GM21515 (cell line): ENCODE results near the gene LAMB2.

ENCODE experiments used
- ATAC-seq: cut with Tn5 transposase; IDR thresholded peaks from one replicate; pipeline ENCODE4 v1.9.1; 2021; ENCODE audit not compliant: unreplicated experiment

The LAMB2 gene

GRCh38 chr3:49132437-49133225 is at the start of gene LAMB2:
LAMB2 (minus strand) TSS chr3:49133050; CDS start chr3:49132867, 183 bp downstream.
- no peak for ATAC-seq

- no peak for ATAC-seq
These were observed 48.5 kb upstream of the LAMB2 start for GRCh38 chr3:49181351-49181750.

GRCh38 chr3:49180116-49180515 is 47.3 kb upstream of the LAMB2 start:
- no peak for ATAC-seq

- ATAC-seq, result no peak
These were observed 44.2 kb upstream of the LAMB2 start for GRCh38 chr3:49177073-49177472.

GRCh38 chr3:49175530-49175929 is 42.7 kb upstream of the LAMB2 start:
- no peak for ATAC-seq

- ATAC-seq, result no peak
These were observed 41.6 kb upstream of the LAMB2 start for GRCh38 chr3:49174397-49174985.

GRCh38 chr3:49173792-49174170 is 40.9 kb upstream of the LAMB2 start:
- no peak for ATAC-seq

GRCh38 chr3:49173116-49173791 is 40.4 kb upstream of the LAMB2 start:
- no peak for ATAC-seq

- no peak for ATAC-seq
These were observed 39.7 kb upstream of the LAMB2 start for GRCh38 chr3:49172551-49173041.

- no peak for ATAC-seq
These were observed 39.1 kb upstream of the LAMB2 start for GRCh38 chr3:49171775-49172500.

- ATAC-seq, result peak; percentile 53
These were observed 38.4 kb upstream of the LAMB2 start, which contains the start of gene KLHDC8B for GRCh38 chr3:49171119-49171774. KLHDC8B (plus strand) TSS chr3:49171598; CDS start chr3:49172770, 1,172 bp downstream.

GRCh38 chr3:49170744-49171118 is 37.9 kb upstream of the LAMB2 start:
- no peak for ATAC-seq

GRCh38 chr3:49166752-49167556 is 34.1 kb upstream of the LAMB2 start:
- no peak for ATAC-seq

- peak; percentile 58 for ATAC-seq
These were observed 33.2 kb upstream of the LAMB2 start, which contains the start of gene CCDC71 for GRCh38 chr3:49165771-49166751. CCDC71 (minus strand) TSS chr3:49166331; CDS start chr3:49164208, 2,123 bp downstream.

- ATAC-seq, result no peak
These were observed 32.3 kb upstream of the LAMB2 start for GRCh38 chr3:49164983-49165720.

GRCh38 chr3:49163609-49164008 is 30.8 kb upstream of the LAMB2 start:
- ATAC-seq, result no peak

GRCh38 chr3:49162751-49163419 is 30.0 kb upstream of the LAMB2 start:
- no peak for ATAC-seq
